Measurements from ENCODE around the gene CREB3L2.

GRCh38 chr7:137873524-137873923 is 128.4 kb downstream of the CREB3L2 start:
- TF ChIP-seq POLR2A (IDR thresholded peaks at IDR 0.05; ENCODE audit: low read length), result no peak
- no peak for TF ChIP-seq CHD4 (IDR thresholded peaks at IDR 0.05; ENCODE audit: borderline replicate concordance)
- TF ChIP-seq, protein P1, sequence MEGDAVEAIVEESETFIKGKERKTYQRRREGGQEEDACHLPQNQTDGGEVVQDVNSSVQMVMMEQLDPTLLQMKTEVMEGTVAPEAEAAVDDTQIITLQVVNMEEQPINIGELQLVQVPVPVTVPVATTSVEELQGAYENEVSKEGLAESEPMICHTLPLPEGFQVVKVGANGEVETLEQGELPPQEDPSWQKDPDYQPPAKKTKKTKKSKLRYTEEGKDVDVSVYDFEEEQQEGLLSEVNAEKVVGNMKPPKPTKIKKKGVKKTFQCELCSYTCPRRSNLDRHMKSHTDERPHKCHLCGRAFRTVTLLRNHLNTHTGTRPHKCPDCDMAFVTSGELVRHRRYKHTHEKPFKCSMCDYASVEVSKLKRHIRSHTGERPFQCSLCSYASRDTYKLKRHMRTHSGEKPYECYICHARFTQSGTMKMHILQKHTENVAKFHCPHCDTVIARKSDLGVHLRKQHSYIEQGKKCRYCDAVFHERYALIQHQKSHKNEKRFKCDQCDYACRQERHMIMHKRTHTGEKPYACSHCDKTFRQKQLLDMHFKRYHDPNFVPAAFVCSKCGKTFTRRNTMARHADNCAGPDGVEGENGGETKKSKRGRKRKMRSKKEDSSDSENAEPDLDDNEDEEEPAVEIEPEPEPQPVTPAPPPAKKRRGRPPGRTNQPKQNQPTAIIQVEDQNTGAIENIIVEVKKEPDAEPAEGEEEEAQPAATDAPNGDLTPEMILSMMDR (IDR thresholded peaks at IDR 0.05), result no peak
- no peak for TF ChIP-seq CEBPB (IDR thresholded peaks at IDR 0.05)
- no peak for TF ChIP-seq MAFK (IDR thresholded peaks at IDR 0.05; ENCODE audit: partially characterized antibody)
- TF ChIP-seq MYC (IDR thresholded peaks at IDR 0.05; ENCODE audit: borderline replicate concordance, low read length), result no peak
- no peak for TF ChIP-seq EP300 (IDR thresholded peaks at IDR 0.05)
- TF ChIP-seq PHF8 (IDR thresholded peaks at IDR 0.05; ENCODE audit: borderline replicate concordance, low read depth), result no peak
- no peak for TF ChIP-seq JUNB (IDR thresholded peaks at IDR 0.05)
- no peak for TF ChIP-seq CBX2 (IDR thresholded peaks at IDR 0.05; ENCODE audit: borderline replicate concordance, low read depth)

Data from A549 (cell line).